SK-MEL-5 (cell line): ENCODE measurements around the gene SLC29A3. TPM values are rescaled to one million over a fixed set of nuclear protein-coding genes. Genes with fewer than 3 reads are reported as not detected.
A peak's percentile ranks its signal among the peaks of the same experiment; 100 is the strongest.
"Not testable (repeated sequence)": the region's sequence is repeated elsewhere in the genome, so short reads cannot be mapped to it uniquely, and the experiment has no call there.

Experiments used
- DNase-seq: peaks from one replicate; pipeline ENCODE4 v3.0.0-alpha.2; 2016; ENCODE audit warnings: low read depth, low spot score
- in situ Hi-C: cut with HindIII; loops from 2 replicates; pipeline ENCODE4 v1.10.0; 2016; ENCODE audit warnings: low sequenced_read_pairs, high pct_unique_total_duplicates, low pct_unique_long_range_greater_than_20kb
- total RNA-seq: library from RNA; depleted of rRNA; stranded (reverse); fragments of >200 nt; shearing (Covaris generic); gene quantifications from 2 replicates; pipeline ENCODE4 v1.2.3, GENCODE V29; 2014

The SLC29A3 gene
- total RNA-seq, 1 experiment from 2014 or later, result 1.2 TPM

DNA sequence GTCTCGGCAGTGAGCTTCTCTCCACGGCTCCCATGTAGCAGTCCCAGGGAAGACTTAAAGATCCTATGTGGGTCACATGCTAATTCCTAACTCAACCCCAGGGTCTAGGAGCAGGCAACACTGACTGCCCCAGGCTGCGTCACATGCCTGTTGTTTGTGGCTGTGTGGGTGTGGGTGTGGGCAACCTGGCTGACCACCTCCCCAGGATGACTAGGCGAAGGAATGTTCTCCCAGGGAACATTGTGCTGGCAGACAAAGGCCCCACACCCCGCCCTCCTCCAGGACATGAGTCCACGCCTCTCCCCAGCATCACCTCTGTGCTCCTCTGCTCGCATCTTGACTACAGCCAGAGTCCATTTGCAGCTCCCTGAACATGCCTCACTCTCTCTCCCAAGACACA is 30.3 kb downstream of the SLC29A3 start:
- DNase-seq, result no peak
- in situ Hi-C loops, result no loop called here

- in situ Hi-C loops, result no loop called here
- no peak for DNase-seq
These were observed 32.0 kb downstream of the SLC29A3 start for GRCh38 chr10:71351087-71351486.

DNA sequence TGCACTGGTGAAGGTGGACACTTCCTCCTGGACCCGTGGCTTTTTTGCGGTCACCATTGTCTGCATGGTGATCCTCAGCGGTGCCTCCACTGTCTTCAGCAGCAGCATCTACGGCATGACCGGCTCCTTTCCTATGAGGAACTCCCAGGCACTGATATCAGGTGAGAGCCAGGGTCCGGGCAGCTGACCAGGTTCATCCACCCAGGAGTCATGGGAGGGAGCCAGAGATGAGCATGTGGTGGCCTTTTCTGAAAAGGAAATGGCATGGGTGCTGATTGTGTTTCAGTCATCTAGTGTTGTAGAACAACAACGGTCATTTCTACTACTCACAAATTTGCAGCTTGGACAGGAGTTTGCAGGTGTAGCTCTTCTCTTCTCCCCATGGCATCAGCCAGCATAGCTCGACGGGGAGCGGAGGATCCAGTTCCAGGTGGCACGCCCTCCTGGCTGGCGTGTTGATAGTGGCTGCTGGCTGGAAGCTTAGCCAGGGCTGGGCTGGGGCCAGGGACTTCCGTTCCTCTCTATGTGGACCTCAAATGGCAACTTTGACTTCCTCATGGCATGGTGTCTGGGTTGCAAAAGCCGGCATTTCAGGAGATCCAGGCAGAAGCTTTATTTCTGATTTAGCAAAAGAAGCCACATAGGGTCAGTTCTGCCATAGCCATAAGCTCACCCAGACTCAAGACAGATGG is 32.7 kb downstream of the SLC29A3 start:
- no peak for DNase-seq
- in situ Hi-C loops, result no loop called here

- in situ Hi-C loops, result no loop called here
- DNase-seq, result no peak
These were observed 34.6 kb downstream of the SLC29A3 start for GRCh38 chr10:71353639-71354038.

- no peak for DNase-seq
These were observed 35.7 kb downstream of the SLC29A3 start for GRCh38 chr10:71354776-71355175.

DNA sequence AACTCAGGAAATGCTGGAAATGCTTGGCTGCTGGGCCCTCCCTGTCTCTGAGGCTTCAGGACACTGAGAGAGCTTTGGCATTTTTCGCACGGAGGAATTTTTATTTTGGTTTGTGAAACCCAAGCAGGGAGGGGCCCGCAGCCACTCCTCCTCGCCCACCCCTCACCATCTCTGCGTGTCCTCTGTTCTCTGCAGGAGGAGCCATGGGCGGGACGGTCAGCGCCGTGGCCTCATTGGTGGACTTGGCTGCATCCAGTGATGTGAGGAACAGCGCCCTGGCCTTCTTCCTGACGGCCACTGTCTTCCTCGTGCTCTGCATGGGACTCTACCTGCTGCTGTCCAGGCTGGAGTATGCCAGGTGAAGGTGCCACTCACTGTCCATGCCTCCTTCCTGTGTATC is 36.8 kb downstream of the SLC29A3 start:
- in situ Hi-C loops, result no loop called here
- no peak for DNase-seq

More at GRCh38 chr10:71354776-71355175, 35.7 kb downstream of the SLC29A3 start:
- in situ Hi-C loops, result no loop called here

DNA sequence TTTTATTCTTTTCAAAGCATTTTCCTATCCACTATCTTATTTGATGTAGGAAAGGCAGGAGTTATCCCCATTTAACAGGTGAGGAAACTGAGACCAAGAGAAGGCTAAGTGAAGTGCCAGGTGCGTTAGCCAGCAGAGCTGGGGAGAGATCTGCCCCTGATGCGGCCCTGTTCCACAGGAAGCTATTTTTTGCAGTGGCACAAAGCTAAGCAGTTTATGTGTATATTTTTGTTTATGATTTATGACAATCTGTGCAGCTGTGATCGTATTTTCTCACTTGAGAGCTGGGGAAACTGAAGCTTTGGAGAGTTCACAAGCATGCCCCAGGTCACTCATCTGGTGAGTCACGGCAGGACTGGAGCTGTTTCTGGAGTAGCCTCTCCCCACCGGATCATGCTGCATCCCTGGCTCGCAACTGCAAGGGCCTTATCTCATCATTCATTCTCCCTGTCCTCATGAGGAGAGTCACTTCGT is 38.8 kb downstream of the SLC29A3 start:
- no peak for DNase-seq

DNA sequence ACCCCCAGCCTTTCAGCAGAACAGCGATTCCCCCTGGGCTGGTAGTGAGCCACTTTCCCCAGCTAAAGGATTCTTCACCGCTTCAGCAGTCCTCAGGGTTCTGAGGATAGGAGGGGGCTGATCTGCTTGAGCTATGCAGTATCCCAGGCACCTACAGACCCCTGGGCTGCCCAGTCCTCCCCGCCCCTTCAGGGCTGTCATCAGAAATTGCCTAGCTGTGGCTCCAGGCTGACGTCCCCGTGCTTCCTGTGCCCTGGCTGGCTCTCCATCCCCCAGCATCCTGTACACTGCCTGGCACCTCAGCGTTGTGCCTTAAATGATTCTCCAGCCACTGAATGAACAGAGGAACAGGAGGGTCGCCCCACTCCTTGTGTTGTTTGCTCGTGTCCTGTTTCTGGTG is 39.2 kb downstream of the SLC29A3 start:
- no peak for DNase-seq
- in situ Hi-C loops, result no loop called here

More for the DNA sequence above, 38.8 kb downstream of the SLC29A3 start:
- in situ Hi-C loops, result no loop called here

DNA sequence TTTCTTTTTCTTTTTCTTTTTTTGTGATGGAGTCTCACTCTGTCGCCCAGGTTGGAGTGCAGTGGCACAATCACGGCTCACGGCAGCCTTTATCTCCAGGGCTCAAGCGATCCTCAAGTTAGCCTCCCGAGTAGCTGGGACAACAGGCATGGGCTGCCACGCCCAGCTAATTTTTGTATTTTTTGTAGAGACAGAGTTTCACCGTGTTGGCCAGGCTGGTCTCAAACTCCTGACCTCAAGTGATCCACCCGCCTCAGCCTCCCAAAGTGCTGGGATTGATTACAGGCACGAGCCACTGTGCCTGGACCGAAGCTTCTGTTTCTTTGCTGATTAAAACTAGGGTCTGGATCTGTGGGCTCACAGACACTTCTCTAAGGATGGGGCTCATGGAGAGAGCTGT is 39.8 kb downstream of the SLC29A3 start:
- in situ Hi-C loops, DNase-seq: not testable (repeated sequence)

- no peak for DNase-seq
- in situ Hi-C loops, result no loop called here
These were observed 40.4 kb downstream of the SLC29A3 start for GRCh38 chr10:71359364-71360046.

DNA sequence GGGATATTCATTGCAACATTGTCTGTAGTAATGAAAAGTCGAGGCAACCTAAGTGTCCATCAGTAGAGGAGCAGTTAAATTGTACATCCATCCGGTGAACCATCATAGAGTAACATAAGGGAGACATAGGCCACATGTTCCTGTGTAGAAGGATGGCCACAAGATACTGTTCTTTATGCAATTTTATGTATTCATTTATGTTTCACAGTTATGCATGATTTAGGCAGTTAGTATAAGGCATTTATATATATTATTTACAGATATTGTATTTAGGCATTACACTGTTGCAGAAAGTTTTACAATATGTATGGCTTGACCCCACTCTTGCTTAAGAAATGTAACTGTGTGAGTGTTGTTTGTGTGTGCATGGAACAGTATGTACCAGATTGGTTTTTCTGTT is 41.7 kb downstream of the SLC29A3 start:
- in situ Hi-C loops, result no loop called here
- no peak for DNase-seq

DNA sequence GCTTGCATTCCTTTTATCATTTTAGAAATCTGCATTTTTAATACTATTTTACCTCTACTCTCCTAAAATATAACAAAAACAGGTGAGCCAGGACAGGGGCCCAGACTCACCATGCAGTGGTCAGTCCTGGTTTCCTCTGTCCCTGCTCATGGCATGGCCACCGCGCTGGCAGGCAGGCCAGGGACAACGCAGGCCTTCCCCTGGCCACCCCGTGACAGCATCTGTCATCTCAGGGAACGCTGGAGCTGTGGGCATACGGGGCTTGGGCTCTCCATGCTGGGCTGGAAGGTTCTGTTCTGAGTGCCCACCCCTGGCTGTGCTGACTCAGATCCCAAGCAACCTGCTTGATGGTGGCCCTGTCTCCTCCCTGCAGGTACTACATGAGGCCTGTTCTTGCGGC is 42.5 kb downstream of the SLC29A3 start:
- in situ Hi-C loops, result no loop called here

GRCh38 chr10:71362141-71362540 is 43.1 kb downstream of the SLC29A3 start:
- no peak for DNase-seq
- in situ Hi-C loops, result no loop called here

More for the DNA sequence above, 42.5 kb downstream of the SLC29A3 start:
- no peak for DNase-seq

DNA sequence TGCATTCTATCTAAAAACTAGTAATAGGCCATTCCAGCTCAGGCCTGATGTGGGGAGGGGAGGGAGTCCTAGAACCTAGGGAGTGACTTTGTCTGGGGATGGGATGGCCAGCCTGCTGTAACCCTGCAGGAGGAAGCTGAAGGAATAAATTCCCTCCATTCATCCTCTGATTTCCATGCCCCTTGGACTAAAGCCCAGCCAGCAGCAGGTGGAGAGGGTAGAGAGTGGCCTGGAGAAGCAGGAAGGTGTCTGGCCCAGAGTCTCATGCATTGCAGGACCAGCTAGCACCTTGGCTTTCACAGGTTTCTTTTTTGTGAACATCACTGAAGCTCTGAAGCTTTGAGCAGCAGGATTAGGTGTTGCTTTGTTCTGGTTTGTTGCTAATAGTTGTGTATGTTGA is 44.9 kb downstream of the SLC29A3 start:
- in situ Hi-C loops, result no loop called here
- DNase-seq, result no peak

DNA sequence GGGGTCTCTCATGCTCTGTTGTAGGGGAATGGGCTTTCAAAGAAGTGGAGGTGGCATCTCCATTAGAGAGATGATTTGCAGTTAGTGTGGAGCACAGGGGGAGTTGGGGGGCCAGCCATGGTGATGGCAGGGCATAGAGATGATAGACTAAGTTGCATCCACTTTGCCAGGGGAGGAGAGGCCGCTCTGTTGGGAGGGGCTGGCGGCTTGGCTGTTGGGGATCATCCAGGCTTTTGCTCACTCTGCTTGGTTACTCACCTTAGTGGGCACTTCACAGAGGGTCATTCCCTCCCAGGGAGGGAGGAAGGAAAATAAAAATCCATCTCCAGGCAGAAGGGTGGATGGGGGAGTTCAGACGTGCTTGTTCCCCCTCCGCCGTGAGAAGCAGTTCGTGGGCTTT is 46.3 kb downstream of the SLC29A3 start:
- in situ Hi-C loops, result no loop called here
- DNase-seq, result no peak

DNA sequence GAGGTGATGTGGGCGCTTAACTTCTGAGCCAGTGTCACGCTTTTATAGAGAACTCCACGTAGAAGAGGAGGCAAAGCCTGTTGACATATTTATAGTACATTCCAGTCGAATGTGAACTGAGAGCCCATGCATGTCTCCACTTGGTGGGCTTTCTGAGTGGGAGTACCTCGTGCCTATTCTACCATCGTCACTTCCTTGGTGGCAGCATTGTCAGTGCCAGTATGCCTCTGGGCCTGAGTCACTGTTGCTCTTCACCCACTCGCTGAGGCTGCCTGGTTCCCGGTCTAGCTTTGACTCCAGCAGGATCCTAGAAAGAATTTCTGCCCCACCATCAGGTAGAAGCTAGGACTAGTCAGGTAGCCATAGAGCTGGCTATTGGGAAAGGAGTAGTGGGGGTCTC is 47.6 kb downstream of the SLC29A3 start:
- no peak for DNase-seq
- in situ Hi-C loops, result no loop called here

DNA sequence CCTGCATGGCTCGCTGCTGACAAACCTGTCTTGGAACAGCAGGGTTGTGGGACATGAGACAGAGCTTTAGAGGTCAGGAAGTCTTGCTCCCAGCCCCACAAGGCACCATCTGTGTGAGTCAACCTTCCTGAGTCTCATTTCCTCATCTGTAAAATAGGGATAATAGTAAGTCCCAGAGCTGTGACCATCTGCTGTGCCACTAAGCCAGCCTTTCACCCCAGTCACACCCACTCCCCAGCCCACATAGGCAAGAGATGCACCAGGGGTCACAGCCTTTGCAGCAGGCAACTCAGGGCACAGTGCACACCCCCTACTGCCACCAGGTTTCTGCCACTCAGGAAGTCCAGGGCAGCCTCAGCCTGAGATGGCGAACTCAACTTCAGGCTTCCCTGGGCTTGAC is 48.2 kb downstream of the SLC29A3 start:
- in situ Hi-C loops, result no loop called here
- no peak for DNase-seq

GRCh38 chr10:71368176-71368575 is 49.1 kb downstream of the SLC29A3 start:
- in situ Hi-C loops, result no loop called here
- DNase-seq, result no peak

DNA sequence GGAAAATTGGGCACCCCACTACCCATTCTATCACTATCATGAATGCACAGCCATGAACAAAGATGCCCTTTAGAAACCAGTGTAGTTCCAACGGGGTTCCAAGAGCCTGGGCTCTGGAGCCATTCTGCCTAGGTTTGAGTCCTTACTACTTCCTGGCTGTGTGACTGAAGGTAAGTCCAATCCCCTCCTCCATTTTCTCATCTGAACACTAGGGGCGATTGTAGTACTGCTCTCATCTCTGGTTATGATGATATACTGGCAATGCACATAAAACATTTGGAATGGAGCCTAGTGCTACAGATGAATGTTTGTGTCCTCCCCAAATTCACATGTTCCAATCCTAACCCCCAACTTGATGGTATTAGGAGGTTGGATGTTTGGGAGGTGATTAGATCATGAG is 49.6 kb downstream of the SLC29A3 start:
- peak; percentile 31 for DNase-seq
- in situ Hi-C loops, result no loop called here
